ENCODE data around the gene LEPROT. TPM values are rescaled to one million over a fixed set of nuclear protein-coding genes. Genes with fewer than 3 reads are reported as not detected.

Gene LEPROT
- total and polyA plus RNA-seq, 10 of the 15 experiments (the other 5 are each of a cell fraction or from before 2014, with no cell fraction given) = 14.9 to 38.1 (median 17.4) TPM

GRCh38 chr1:65437616-65438015, 17.1 kb downstream of the LEPROT start (continued):
- TF ChIP-seq ZBTB40 (IDR thresholded peaks at IDR 0.05; ENCODE audit: borderline replicate concordance) (no peak), TCF12 (IDR thresholded peaks at IDR 0.05; ENCODE audit: low read depth, low read length) (no peak), STAT1 (conservative IDR thresholded peaks at IDR 0.05) (no peak), SMC3 (IDR thresholded peaks at IDR 0.05; ENCODE audit: borderline replicate concordance, low read length) (no peak), NR2C1 (IDR thresholded peaks at IDR 0.05) (no peak), GABPA (IDR thresholded peaks at IDR 0.05; ENCODE audit: low read depth) (no peak)

- SMC1A ChIA-PET (ENCODE audit: uncharacterized antibody, unreplicated experiment) = interaction anchor here (1.1 to 1.4 kb wide), 3 partner anchors 9 to 21 kb away, joined by 3 to 4 read pairs (median 3); no protein-coding TSS in a partner anchor
- Histone ChIP-seq H3K4me1 (ENCODE audit: control insufficient read depth, insufficient read depth, low read length) (no peaks in the 10 kb centered on the region), H3K4me2 (ENCODE audit: control insufficient read depth, insufficient read depth) (no peak overlapping the region), H3K9ac (ENCODE audit: control insufficient read depth, insufficient read depth, low read length) (no peak overlapping the region), H4K20me1 (ENCODE audit: control insufficient read depth, insufficient read depth) (no peaks in the 10 kb centered on the region), H3K79me2 (ENCODE audit: control insufficient read depth, insufficient read depth, low read length) (no peaks in the 10 kb centered on the region), H3K36me3 (ENCODE audit: control insufficient read depth in 2 of 2, insufficient read depth in 2 of 2, low read length in 1 of 2) (no peaks in the 10 kb centered on the region), H2AFZ (ENCODE audit: control insufficient read depth, low read depth, low read length) (no peak overlapping the region), H3K9me3 (replicated peaks; ENCODE audit: control insufficient read depth, insufficient read depth, low read length) (no peaks in the 10 kb centered on the region), H3K27me3 (replicated peaks in 1 of 2; ENCODE audit: control insufficient read depth in 2 of 2, insufficient read depth in 2 of 2, low read length in 1 of 2) (no peaks in the 10 kb centered on the region), H3K27ac (ENCODE audit: control insufficient read depth, insufficient read depth) (no peak overlapping the region), H3K4me3 (no peak overlapping the region)
- CTCF ChIA-PET = interaction anchor here (1.4 to 2.4 kb wide), 3 partner anchors 10 to 22 kb away, joined by 4 to 8 read pairs (median 8); no protein-coding TSS in a partner anchor
- in situ Hi-C loops (cut with MboI) = no loop called here
- intact Hi-C loops (cut with micrococcal nuclease; ENCODE audit: unreplicated experiment) = no loop called here
- ATAC-seq (no peak), DNase-seq (ENCODE audit: low read depth, low spot score) (no peak), FAIRE-seq (no peak)
- POLR2A ChIA-PET = no interaction called here
- RAD21 ChIA-PET (ENCODE audit: unreplicated experiment) = no interaction called here
- 83% methylated on average over 12 of the region's 12 CpGs for WGBS (ENCODE audit: insufficient coverage, insufficient replicate concordance, low lambda C conversion rate, missing lambda C conversion rate)
- BruUV-seq (replicated peaks) = no TSS peak
- TF ChIP-seq ZSCAN29 (IDR thresholded peaks at IDR 0.05) = no peak
- no peak for TF ChIP-seq CHD4 (IDR thresholded peaks at IDR 0.05)
- no peak for TF ChIP-seq RAD21 (IDR thresholded peaks at IDR 0.05; ENCODE audit: insufficient read depth, low read depth, low read length)
- no peak for TF ChIP-seq CBX3 (IDR thresholded peaks at IDR 0.05; ENCODE audit: borderline replicate concordance, low read depth)
- no peak for TF ChIP-seq ZNF24 (IDR thresholded peaks at IDR 0.05)
- TF ChIP-seq SREBF2 (IDR thresholded peaks at IDR 0.05; ENCODE audit: low read length) = no peak
- no peak for TF ChIP-seq WRNIP1 (IDR thresholded peaks at IDR 0.05; ENCODE audit: borderline replicate concordance, low read depth, low read length)
- TF ChIP-seq CHD2 (IDR thresholded peaks at IDR 0.05; ENCODE audit: borderline replicate concordance, low read depth, low read length) = no peak
- TF ChIP-seq FOS (IDR thresholded peaks at IDR 0.05; ENCODE audit: borderline replicate concordance, extremely low read depth, insufficient read length) = no peak
- TF ChIP-seq GATAD2B (conservative IDR thresholded peaks at IDR 0.05; ENCODE audit: low read depth) = no peak
- TF ChIP-seq ZBTB40 (IDR thresholded peaks at IDR 0.05; ENCODE audit: borderline replicate concordance) = no peak
Observed at GRCh38 chr1:65440322-65440900, 19.9 kb downstream of the LEPROT start.
